Measurements from ENCODE around the gene SYT1.

The SYT1 gene

DNA sequence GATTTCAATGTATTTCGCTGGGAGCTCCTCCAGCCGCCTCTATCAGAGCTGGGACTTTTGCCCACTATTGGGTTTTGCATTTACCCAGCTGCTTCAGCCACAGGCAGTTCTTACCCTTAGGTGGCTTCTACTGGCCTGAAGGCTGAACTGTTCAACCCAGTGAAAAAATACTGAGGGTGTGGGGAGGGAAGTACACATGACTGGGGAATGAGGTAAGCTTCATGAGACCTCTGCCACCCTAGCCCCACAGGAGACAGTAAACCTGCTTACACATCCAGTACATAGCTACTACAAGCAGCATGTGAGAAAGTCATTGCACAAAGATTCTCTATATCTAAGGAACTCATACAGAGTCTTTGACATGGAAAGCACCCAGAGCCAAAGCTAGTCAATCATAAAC is 411.1 kb downstream of the SYT1 start:
- H3K36me3 ChIP-seq (ENCODE audit: control insufficient read depth, insufficient read depth, low read length): no peaks in the 10 kb centered on the region
- H3K9ac ChIP-seq (ENCODE audit: low read depth, low read length): no peak overlapping the region
- H3K4me3 ChIP-seq (ENCODE audit: low read depth, low read length): no peak overlapping the region
- 0 out of 2 replicates have a peak, but pooled peaks cover 2% of the 10 kb centered on the region for H3K4me1 ChIP-seq (ENCODE audit: control insufficient read depth, insufficient read depth, low read length)
- no peaks in the 10 kb centered on the region for H3K27me3 ChIP-seq (ENCODE audit: control insufficient read depth, insufficient read depth, low read length)
- no peak overlapping the region for H3K27ac ChIP-seq (ENCODE audit: low read depth, low read length)
- no peaks in the 10 kb centered on the region for H3K9me3 ChIP-seq (ENCODE audit: control insufficient read depth, insufficient read depth, low read length)

- H3K36me3 ChIP-seq (ENCODE audit: control insufficient read depth, insufficient read depth, low read length): no peaks in the 10 kb centered on the region
- no peak overlapping the region for H3K9ac ChIP-seq (ENCODE audit: low read depth, low read length)
- no peaks in the 10 kb centered on the region for H3K27me3 ChIP-seq (ENCODE audit: control insufficient read depth, insufficient read depth, low read length)
- H3K9me3 ChIP-seq (ENCODE audit: control insufficient read depth, insufficient read depth, low read length): no peaks in the 10 kb centered on the region
- H3K27ac ChIP-seq (ENCODE audit: low read depth, low read length): no peak overlapping the region
- H3K4me1 ChIP-seq (ENCODE audit: control insufficient read depth, insufficient read depth, low read length): no peaks in the 10 kb centered on the region
- no peak overlapping the region for H3K4me3 ChIP-seq (ENCODE audit: low read depth, low read length)
Measured at GRCh38 chr12:79283364-79283763, 418.8 kb downstream of the SYT1 start.

DNA sequence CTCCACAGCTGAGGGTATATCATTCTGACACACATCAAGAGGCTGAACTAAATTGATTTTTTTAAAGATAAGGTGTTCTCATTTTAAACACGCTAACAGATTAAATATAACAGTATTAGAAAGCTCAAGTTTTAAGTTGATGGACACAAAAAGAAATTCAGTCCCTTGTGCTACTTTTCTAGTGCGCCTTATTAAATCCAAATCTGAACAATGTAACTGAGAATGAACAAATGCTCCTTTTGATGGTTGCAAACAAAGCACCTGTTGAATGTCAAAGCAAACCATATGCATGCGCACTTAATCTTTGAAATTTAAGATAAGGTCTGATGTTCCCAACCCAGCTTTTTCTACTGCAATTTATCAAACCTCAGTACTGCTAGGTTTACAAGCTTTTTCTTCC is 424.3 kb downstream of the SYT1 start:
- H3K27ac ChIP-seq (ENCODE audit: low read depth, low read length): no peak overlapping the region
- H3K27me3 ChIP-seq (ENCODE audit: control insufficient read depth, insufficient read depth, low read length): no peaks in the 10 kb centered on the region
- peaks cover 9% of the 10 kb centered on the region; the same call in 1 of the 2 replicates for H3K36me3 ChIP-seq (ENCODE audit: control insufficient read depth, insufficient read depth, low read length)
- peaks cover 4% of the 10 kb centered on the region; the same call in 1 of the 2 replicates for H3K4me1 ChIP-seq (ENCODE audit: control insufficient read depth, insufficient read depth, low read length)
- no peaks in the 10 kb centered on the region for H3K9me3 ChIP-seq (ENCODE audit: control insufficient read depth, insufficient read depth, low read length)
- H3K4me3 ChIP-seq (ENCODE audit: low read depth, low read length): no peak overlapping the region
- no peak overlapping the region for H3K9ac ChIP-seq (ENCODE audit: low read depth, low read length)

GRCh38 chr12:79291711-79292110 is 427.1 kb downstream of the SYT1 start:
- H3K4me3 ChIP-seq (ENCODE audit: low read depth, low read length): no peak overlapping the region
- no peaks in the 10 kb centered on the region for H3K9me3 ChIP-seq (ENCODE audit: control insufficient read depth, insufficient read depth, low read length)
- no peak overlapping the region for H3K27ac ChIP-seq (ENCODE audit: low read depth, low read length)
- H3K36me3 ChIP-seq (ENCODE audit: control insufficient read depth, insufficient read depth, low read length): peaks cover 17% of the 10 kb centered on the region
- H3K27me3 ChIP-seq (ENCODE audit: control insufficient read depth, insufficient read depth, low read length): no peaks in the 10 kb centered on the region
- H3K9ac ChIP-seq (ENCODE audit: low read depth, low read length): no peak overlapping the region
- H3K4me1 ChIP-seq (ENCODE audit: control insufficient read depth, insufficient read depth, low read length): peaks cover 4% of the 10 kb centered on the region; the same call in 1 of the 2 replicates

- Histone ChIP-seq H3K36me3 (ENCODE audit: control insufficient read depth, insufficient read depth, low read length) (peaks cover 28% of the 10 kb centered on the region), H3K27me3 (ENCODE audit: control insufficient read depth, insufficient read depth, low read length) (no peaks in the 10 kb centered on the region), H3K4me1 (ENCODE audit: control insufficient read depth, insufficient read depth, low read length) (no peaks in the 10 kb centered on the region; the same call in 1 of the 2 replicates), H3K9ac (ENCODE audit: low read depth, low read length) (no peak overlapping the region), H3K9me3 (ENCODE audit: control insufficient read depth, insufficient read depth, low read length) (no peaks in the 10 kb centered on the region), H3K4me3 (ENCODE audit: low read depth, low read length) (no peak overlapping the region), H3K27ac (ENCODE audit: low read depth, low read length) (no peak overlapping the region)
Measured at GRCh38 chr12:79294590-79294989, 430.0 kb downstream of the SYT1 start.

DNA sequence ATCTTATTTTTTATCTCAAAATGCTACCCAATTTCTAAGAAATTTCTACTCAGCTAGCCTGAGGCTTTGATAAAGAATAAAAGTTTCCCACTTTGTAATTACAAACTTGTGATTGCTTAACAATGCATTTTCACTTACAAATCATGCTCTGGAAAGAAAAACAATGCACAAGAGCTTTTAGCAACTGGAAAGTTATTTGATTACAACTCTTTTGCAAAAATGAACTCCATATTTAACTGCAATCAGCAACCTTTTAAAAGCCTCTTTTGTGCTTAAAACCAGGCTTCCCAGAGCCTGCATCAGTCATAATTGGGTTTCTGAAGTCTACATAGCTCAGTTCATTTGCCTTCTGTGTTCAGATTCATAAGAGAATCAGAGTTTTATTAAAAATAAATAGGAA is 431.0 kb downstream of the SYT1 start:
- no peak overlapping the region for H3K4me3 ChIP-seq (ENCODE audit: low read depth, low read length)
- no peaks in the 10 kb centered on the region; the same call in 1 of the 2 replicates for H3K4me1 ChIP-seq (ENCODE audit: control insufficient read depth, insufficient read depth, low read length)
- no peaks in the 10 kb centered on the region for H3K27me3 ChIP-seq (ENCODE audit: control insufficient read depth, insufficient read depth, low read length)
- H3K27ac ChIP-seq (ENCODE audit: low read depth, low read length): no peak overlapping the region
- peaks cover 37% of the 10 kb centered on the region for H3K36me3 ChIP-seq (ENCODE audit: control insufficient read depth, insufficient read depth, low read length)
- no peak overlapping the region for H3K9ac ChIP-seq (ENCODE audit: low read depth, low read length)
- H3K9me3 ChIP-seq (ENCODE audit: control insufficient read depth, insufficient read depth, low read length): no peaks in the 10 kb centered on the region

- no peak overlapping the region for H3K27ac ChIP-seq (ENCODE audit: low read depth, low read length)
- no peak overlapping the region for H3K4me3 ChIP-seq (ENCODE audit: low read depth, low read length)
- no peaks in the 10 kb centered on the region for H3K27me3 ChIP-seq (ENCODE audit: control insufficient read depth, insufficient read depth, low read length)
- H3K9me3 ChIP-seq (ENCODE audit: control insufficient read depth, insufficient read depth, low read length): no peaks in the 10 kb centered on the region
- no peak overlapping the region for H3K9ac ChIP-seq (ENCODE audit: low read depth, low read length)
- H3K36me3 ChIP-seq (ENCODE audit: control insufficient read depth, insufficient read depth, low read length): peaks cover 37% of the 10 kb centered on the region
- H3K4me1 ChIP-seq (ENCODE audit: control insufficient read depth, insufficient read depth, low read length): no peaks in the 10 kb centered on the region; the same call in 1 of the 2 replicates
Measured at GRCh38 chr12:79296133-79296532, 431.6 kb downstream of the SYT1 start.

GRCh38 chr12:79296871-79297270 is 432.3 kb downstream of the SYT1 start:
- Histone ChIP-seq H3K9me3 (ENCODE audit: control insufficient read depth, insufficient read depth, low read length) (no peaks in the 10 kb centered on the region), H3K4me3 (ENCODE audit: low read depth, low read length) (no peak overlapping the region), H3K4me1 (ENCODE audit: control insufficient read depth, insufficient read depth, low read length) (no peaks in the 10 kb centered on the region; the same call in 1 of the 2 replicates), H3K27ac (ENCODE audit: low read depth, low read length) (no peak overlapping the region), H3K9ac (ENCODE audit: low read depth, low read length) (no peak overlapping the region), H3K36me3 (ENCODE audit: control insufficient read depth, insufficient read depth, low read length) (peaks cover 37% of the 10 kb centered on the region), H3K27me3 (ENCODE audit: control insufficient read depth, insufficient read depth, low read length) (no peaks in the 10 kb centered on the region)

- H3K36me3 ChIP-seq (ENCODE audit: control insufficient read depth, insufficient read depth, low read length): peaks cover 29% of the 10 kb centered on the region
- no peak overlapping the region for H3K27ac ChIP-seq (ENCODE audit: low read depth, low read length)
- H3K9ac ChIP-seq (ENCODE audit: low read depth, low read length): no peak overlapping the region
- no peaks in the 10 kb centered on the region; the same call in 1 of the 2 replicates for H3K4me1 ChIP-seq (ENCODE audit: control insufficient read depth, insufficient read depth, low read length)
- no peaks in the 10 kb centered on the region for H3K27me3 ChIP-seq (ENCODE audit: control insufficient read depth, insufficient read depth, low read length)
- no peak overlapping the region for H3K4me3 ChIP-seq (ENCODE audit: low read depth, low read length)
- no peaks in the 10 kb centered on the region for H3K9me3 ChIP-seq (ENCODE audit: control insufficient read depth, insufficient read depth, low read length)
Measured at GRCh38 chr12:79298506-79298905, 433.9 kb downstream of the SYT1 start.

DNA sequence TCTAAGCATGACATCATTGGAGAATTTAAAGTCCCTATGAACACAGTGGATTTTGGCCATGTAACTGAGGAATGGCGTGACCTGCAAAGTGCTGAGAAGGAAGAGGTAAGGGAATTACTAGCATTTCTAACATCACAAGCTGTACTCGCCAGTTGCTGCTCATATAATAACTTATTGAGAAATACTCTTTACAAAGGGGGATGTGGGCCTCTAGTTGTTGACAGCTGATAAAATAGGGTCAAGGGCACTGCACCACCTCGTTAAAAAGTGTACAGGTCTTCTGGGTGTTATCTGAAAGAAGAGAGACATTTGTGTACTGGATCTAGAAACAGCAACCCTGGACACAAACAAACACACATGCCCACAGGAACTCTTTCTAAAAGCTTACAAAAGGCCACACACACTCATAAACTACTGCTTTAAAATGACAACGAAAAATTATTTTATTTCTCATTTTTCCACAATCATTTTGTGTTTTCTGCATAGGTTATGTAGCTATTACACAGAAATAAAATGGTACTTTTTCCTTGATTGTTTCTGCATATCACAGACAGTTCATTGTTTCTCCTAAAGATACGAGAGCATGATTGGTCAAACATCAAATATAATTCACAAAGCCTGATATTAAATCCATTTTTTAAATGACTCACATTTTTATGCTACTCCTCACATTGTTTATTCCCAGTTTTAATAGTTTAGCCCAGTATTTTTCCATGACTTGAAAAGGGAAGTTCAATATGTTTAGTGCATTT is 435.0 kb downstream of the SYT1 start:
- H3K27ac ChIP-seq (ENCODE audit: low read depth, low read length): no peak overlapping the region
- H3K4me3 ChIP-seq (ENCODE audit: low read depth, low read length): no peak overlapping the region
- H3K36me3 ChIP-seq (ENCODE audit: control insufficient read depth, insufficient read depth, low read length): peaks cover 28% of the 10 kb centered on the region
- H3K4me1 ChIP-seq (ENCODE audit: control insufficient read depth, insufficient read depth, low read length): no peaks in the 10 kb centered on the region; the same call in 1 of the 2 replicates
- no peaks in the 10 kb centered on the region for H3K27me3 ChIP-seq (ENCODE audit: control insufficient read depth, insufficient read depth, low read length)
- no peak overlapping the region for H3K9ac ChIP-seq (ENCODE audit: low read depth, low read length)
- no peaks in the 10 kb centered on the region for H3K9me3 ChIP-seq (ENCODE audit: control insufficient read depth, insufficient read depth, low read length)

GRCh38 chr12:79300199-79300568 is 435.6 kb downstream of the SYT1 start:
- H3K27me3 ChIP-seq (ENCODE audit: control insufficient read depth, insufficient read depth, low read length): no peaks in the 10 kb centered on the region
- H3K9ac ChIP-seq (ENCODE audit: low read depth, low read length): no peak overlapping the region
- H3K27ac ChIP-seq (ENCODE audit: low read depth, low read length): no peak overlapping the region
- H3K4me1 ChIP-seq (ENCODE audit: control insufficient read depth, insufficient read depth, low read length): no peaks in the 10 kb centered on the region
- no peak overlapping the region for H3K4me3 ChIP-seq (ENCODE audit: low read depth, low read length)
- H3K9me3 ChIP-seq (ENCODE audit: control insufficient read depth, insufficient read depth, low read length): no peaks in the 10 kb centered on the region
- peaks cover 28% of the 10 kb centered on the region for H3K36me3 ChIP-seq (ENCODE audit: control insufficient read depth, insufficient read depth, low read length)

Measured in HUES48 (cell line).